Measurements from ENCODE around the gene FOXJ3. TPM values are rescaled to one million over a fixed set of nuclear protein-coding genes. Genes with fewer than 3 reads are reported as not detected.

The FOXJ3 gene
- total RNA-seq, 4 donors from 2014 or later = 34.5 to 40.0 (median 36.1) TPM

GRCh38 chr1:42138586-42138985 is 196.4 kb downstream of the FOXJ3 start:
- WGBS = 89% methylated on average over 4 of the region's 4 CpGs
- Histone ChIP-seq H3K4me3 (no peak overlapping the region), H3K27me3 (peaks cover 0 to 48% (median 0%) of the 10 kb centered on the region in 4 donors), H3K27ac (replicated peaks in 1 of 4) (no peak overlapping the region), H3K4me1 (no peaks in the 10 kb centered on the region), H3K36me3 (no peaks in the 10 kb centered on the region), H3K9me3 (no peaks in the 10 kb centered on the region)
- no peak for DNase-seq (ENCODE audit: extremely low spot score)
- TF ChIP-seq EP300 (IDR thresholded peaks at IDR 0.05) = no peak
- TF ChIP-seq CTCF (IDR thresholded peaks at IDR 0.05) = no peak
- no peak for TF ChIP-seq POLR2A (IDR thresholded peaks at IDR 0.05; ENCODE audit: low read depth)
- TF ChIP-seq POLR2AphosphoS5 (IDR thresholded peaks at IDR 0.05) = no peak
- intact Hi-C loops (cut with DNase I) = no loop called here

GRCh38 chr1:42137766-42138165 is 197.3 kb downstream of the FOXJ3 start:
- intact Hi-C loops (cut with DNase I) = no loop called here
- Histone ChIP-seq H3K27me3 (peaks cover 0 to 42% (median 0%) of the 10 kb centered on the region in 4 donors), H3K27ac (replicated peaks in 1 of 4) (no peak overlapping the region), H3K9me3 (no peaks in the 10 kb centered on the region), H3K4me1 (no peaks in the 10 kb centered on the region), H3K4me3 (no peak overlapping the region), H3K36me3 (no peaks in the 10 kb centered on the region)
- TF ChIP-seq POLR2AphosphoS5 (IDR thresholded peaks at IDR 0.05) (no peak), POLR2A (IDR thresholded peaks at IDR 0.05; ENCODE audit: low read depth) (no peak), EP300 (IDR thresholded peaks at IDR 0.05) (no peak), CTCF (IDR thresholded peaks at IDR 0.05) (no peak)
- no peak for DNase-seq (ENCODE audit: extremely low spot score)
- 77% methylated on average over 6 of the region's 10 CpGs for WGBS

DNA sequence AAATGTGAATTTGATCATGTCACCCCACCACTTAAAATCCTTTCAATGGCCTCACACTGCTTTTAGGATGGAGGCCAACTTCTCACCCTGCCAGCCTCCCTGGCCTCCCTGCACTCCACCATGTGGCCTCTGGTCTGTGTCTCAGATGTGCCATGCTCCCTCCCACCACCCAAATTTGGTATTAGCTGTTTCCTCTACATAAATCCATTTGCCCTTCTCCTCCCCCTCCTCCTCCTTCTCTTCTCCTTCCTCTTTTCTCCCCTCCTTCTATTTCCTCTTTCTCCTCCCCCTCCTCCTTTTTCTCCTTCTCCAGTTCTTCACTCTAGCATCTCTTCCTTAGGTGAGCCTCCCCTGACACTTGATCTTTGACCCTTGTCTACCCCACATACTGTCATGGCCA is 198.6 kb downstream of the FOXJ3 start:
- no peaks in the 10 kb centered on the region for H3K9me3 ChIP-seq
- TF ChIP-seq POLR2A (IDR thresholded peaks at IDR 0.05; ENCODE audit: low read depth) (no peak), POLR2AphosphoS5 (IDR thresholded peaks at IDR 0.05) (no peak), CTCF (IDR thresholded peaks at IDR 0.05) (no peak), EP300 (IDR thresholded peaks at IDR 0.05) (no peak)
- intact Hi-C loops (cut with DNase I) = no loop called here

GRCh38 chr1:42135426-42135825 is 199.6 kb downstream of the FOXJ3 start:
- H3K36me3 ChIP-seq = no peaks in the 10 kb centered on the region
- H3K27me3 ChIP-seq = peaks cover 0 to 20% (median 0%) of the 10 kb centered on the region in 4 donors
- no peak overlapping the region for H3K27ac ChIP-seq (replicated peaks in 1 of 4)
- intact Hi-C loops (cut with DNase I) = no loop called here
- TF ChIP-seq POLR2A (IDR thresholded peaks at IDR 0.05; ENCODE audit: low read depth) = no peak
- TF ChIP-seq POLR2AphosphoS5 (IDR thresholded peaks at IDR 0.05) = no peak
- TF ChIP-seq CTCF (IDR thresholded peaks at IDR 0.05) = no peak
- no peak for TF ChIP-seq EP300 (IDR thresholded peaks at IDR 0.05)
- no peak overlapping the region for H3K4me3 ChIP-seq
- no peaks in the 10 kb centered on the region for H3K9me3 ChIP-seq
- whole genome bisulfite sequencing = 58% methylated on average over 3 of the region's 3 CpGs
- DNase-seq (ENCODE audit: extremely low spot score) = no peak
- H3K4me1 ChIP-seq = no peaks in the 10 kb centered on the region

More for the DNA sequence above, 198.6 kb downstream of the FOXJ3 start:
- Histone ChIP-seq H3K36me3 (no peaks in the 10 kb centered on the region), H3K4me1 (no peaks in the 10 kb centered on the region), H3K27me3 (peaks cover 0 to 29% (median 0%) of the 10 kb centered on the region in 4 donors), H3K4me3 (no peak overlapping the region), H3K27ac (replicated peaks in 1 of 4) (no peak overlapping the region)
- no peak for DNase-seq (ENCODE audit: extremely low spot score)

Measured in esophagus muscularis mucosa (tissue), 4 donors.